HuH-7 (cell line): ENCODE measurements around the gene DSP.

ENCODE experiments used
- DNase-seq: peaks from one replicate; pipeline ENCODE4 v3.0.0; 2011; ENCODE audit warnings: low spot score

DSP gene

GRCh38 chr6:7541175-7542064 lies at the start of gene DSP:
DSP (plus strand) TSS chr6:7541671; CDS start chr6:7541916, 245 bp downstream.
- DNase-seq, result peak; percentile 85

DNA sequence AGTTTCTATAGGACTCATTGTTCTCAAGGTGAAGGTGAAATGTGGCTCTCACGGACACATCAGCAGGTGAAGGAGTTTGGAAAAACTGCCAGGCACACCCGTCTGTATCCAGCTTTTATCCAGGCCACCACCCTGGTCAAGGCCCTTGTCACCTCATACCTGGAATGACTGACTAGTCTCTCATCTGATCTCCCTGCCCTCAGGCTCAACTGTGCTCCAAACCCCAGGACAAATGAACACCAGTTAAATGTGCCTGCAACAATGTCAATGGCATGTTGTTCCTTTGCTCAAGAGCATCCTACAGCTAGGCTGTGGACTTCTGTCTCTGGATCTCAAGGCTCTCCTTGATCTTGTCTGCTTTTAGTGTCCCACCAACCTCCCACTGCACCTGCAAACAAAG lies 47.6 kb upstream of the DSP start:
- DNase-seq, result no peak

- DNase-seq, result no peak
These were observed 46.8 kb upstream of the DSP start for GRCh38 chr6:7494638-7495037.

DNA sequence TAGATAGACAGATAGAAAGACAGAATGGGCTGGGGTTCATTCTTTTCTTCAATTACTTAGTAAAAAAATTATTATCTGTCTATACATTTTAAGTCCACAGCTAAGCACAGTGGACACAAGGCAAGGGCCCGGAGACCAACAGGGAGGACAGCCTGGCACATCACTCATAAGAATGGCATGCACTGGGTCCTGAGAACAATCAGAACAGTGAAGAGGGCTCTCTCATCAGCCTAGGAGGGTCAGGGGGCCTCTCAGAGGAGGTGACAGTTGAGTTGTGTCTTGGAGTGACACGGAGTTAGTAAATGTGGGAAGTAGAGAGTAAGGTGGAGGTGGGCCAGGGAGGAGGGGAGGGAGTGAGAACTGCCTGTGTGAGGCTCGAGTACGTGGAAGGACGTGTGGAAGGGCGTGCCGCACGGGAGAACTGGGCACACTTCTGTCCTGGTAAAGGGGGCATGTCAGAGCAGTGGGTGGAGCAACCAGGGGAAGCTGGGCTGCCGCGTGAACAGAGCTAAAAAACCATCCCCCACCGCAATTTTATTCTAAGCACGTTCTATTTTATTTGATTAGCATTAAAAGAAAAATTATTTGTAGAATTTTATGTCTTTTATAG lies 45.1 kb upstream of the DSP start:
- no peak for DNase-seq

DNA sequence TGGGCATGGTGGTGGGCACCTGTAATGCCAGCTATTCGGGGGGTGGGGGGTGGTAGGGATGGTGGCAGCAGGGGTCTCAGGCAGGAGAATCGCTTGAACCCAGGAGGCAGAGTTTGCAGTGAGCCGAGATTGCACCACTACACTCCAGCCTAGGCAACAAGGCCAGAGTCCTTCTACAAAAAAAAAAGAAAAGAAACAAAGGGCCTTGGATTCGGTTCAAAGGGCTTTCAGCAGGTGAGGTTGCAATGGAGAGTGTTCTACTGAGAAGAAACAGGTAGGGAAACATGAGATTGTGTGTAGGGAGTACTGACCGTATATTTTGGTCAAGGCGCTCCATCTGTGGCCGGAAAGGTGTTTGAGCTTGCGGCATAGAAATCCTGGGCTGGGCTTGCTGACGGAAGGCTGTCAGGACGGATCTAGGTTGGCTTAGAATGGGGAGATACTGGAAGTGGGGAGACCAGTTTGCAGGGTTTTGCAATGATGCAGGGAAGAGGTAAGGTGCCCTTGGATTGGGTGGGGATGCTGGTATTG lies 40.7 kb upstream of the DSP start:
- DNase-seq, result no peak

DNA sequence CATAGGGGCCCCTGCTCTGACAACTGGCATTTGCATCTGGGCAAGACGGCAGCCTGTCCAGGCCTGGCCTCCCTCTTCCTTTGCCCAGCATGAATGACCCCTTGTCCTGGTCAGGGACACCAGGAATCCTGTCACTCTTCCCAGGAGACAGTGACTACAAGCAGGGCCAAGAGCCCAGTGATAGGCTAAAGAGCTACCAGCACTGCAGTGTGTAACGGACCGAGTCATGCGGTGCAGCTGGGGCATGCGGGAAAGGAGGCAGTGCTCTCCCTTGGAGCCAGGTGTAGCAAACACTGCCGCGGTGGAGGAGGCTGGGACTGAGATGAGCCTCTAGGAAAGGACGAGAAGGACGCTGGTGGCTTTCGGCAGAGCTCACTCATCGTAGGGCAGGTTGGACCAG lies 38.7 kb upstream of the DSP start:
- no peak for DNase-seq

DNA sequence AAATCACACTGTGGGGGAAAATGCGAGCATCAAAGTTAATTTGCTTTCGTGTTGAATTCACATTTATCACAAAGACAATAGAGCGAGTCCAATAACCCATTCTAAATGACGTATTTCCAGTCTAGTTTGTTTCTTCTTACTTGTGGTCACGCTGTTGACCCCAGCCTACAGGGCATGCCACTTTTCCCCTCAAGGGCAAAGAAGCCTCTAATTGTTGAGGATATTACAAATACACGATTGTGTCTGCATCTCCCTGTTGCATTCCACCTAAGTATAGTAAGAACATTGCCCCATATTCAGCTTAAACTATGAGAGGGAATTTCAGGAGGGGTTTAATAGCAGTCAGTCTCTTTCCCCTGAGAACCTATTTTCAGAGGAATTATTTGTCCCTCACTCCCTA lies 37.4 kb upstream of the DSP start:
- DNase-seq, result no peak

DNA sequence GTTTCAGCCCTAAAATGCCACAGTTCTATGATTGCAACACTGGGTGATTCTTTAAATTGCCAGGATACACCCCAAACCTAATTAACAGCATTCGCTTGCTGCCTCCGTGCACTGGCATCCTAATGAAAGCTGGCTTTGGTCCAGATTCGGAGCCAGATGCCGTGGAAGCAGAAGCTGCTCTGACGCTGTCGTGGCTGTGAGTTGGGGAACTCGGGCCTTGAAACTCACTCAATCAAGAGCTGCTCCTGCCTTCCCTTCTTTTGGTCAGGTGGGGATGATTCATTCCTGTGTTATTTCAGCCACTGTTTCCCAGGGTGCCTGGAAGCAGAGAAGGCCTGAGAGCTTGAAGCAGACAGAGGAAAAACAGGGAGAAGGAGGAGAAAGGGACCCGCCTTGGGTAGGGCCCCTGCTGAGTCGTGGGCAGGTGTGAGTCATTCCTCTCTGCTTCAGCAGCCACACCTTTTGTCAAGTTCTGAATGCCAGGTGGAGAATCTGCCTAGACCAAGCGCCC lies 36.2 kb upstream of the DSP start:
- DNase-seq, result no peak

DNA sequence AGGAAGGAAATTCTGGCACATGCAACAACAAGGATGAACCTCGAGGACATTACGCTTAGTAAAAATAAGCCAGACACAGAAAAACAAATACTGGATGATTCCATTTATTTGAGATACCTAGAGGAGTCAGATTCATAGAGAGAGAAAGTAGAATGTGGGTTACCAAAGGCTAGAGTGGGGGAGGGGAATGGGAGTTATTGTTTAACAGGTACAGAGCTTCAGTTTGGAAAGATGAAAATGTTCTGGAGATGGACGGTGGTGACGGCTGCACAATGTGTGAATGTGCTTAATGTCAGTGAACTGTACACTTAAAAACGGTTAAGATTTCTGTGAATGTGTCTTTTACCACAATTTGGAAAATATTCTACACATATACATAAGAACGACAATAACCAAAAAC lies 33.9 kb upstream of the DSP start:
- no peak for DNase-seq

GRCh38 chr6:7512320-7512719 lies 29.2 kb upstream of the DSP start:
- DNase-seq, result no peak

DNA sequence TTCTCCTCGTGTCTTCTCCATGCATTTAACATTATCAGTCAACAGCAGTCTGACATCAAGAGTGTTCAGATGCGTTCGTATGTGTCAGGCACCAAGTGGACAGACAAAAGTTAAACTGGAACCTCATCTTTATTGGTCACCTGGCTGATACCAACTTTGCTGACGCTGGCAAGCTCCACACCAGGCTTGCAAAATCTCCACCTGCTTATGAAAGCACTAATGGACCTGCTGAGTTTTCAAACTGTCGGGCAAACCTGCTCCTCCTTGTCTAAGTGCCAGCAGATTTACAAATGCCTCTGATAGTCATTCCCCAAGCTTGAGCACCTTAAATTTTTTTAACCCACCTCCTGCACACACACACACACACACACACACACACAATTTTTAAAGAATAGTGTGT lies 27.9 kb upstream of the DSP start:
- no peak for DNase-seq

GRCh38 chr6:7515363-7515762 lies 26.1 kb upstream of the DSP start:
- DNase-seq, result no peak

DNA sequence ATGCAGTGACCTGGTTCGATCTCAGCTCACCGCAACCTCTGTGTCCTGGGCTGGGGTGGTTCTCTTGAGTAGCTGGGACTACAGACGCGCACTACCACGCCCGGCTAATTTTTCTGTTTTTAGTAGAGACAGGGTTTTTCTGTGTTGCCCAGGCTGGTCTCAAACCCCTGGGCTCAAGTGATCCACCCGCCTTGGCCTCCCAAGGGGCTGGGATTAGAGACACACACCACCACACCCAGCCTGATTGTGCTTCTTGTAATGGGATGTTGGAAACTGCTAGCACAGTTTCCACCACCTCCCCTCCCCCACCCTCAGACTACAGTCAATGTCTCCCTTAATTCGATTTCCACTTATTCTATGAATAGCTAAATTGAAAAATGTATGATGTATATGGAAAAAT lies 22.6 kb upstream of the DSP start:
- DNase-seq, result no peak

- no peak for DNase-seq
These were observed 18.6 kb upstream of the DSP start for GRCh38 chr6:7522873-7523272.

- no peak for DNase-seq
These were observed 17.5 kb upstream of the DSP start for GRCh38 chr6:7523922-7524321.

GRCh38 chr6:7526755-7527154 lies 14.7 kb upstream of the DSP start:
- DNase-seq, result no peak

DNA sequence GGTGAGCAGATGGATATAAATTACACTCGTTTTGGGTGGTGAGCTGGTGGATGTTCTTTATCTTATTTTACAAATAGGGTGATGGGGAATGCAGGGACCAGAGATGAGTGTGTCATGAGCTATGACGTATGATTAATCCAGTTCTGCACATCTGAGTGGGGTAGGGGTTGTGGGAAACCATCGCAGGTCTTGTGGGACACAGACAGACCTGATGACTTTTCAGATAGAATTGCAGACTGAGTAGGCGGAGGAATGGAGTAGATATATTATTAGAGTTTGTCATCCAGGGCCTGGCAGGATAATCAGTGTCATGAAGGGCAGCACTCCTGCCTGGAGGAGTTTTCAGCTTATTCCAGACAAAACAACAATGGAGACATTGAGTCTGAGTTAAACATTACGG lies 12.9 kb upstream of the DSP start:
- no peak for DNase-seq

- no peak for DNase-seq
These were observed 12.3 kb upstream of the DSP start for GRCh38 chr6:7529141-7529540.

DNA sequence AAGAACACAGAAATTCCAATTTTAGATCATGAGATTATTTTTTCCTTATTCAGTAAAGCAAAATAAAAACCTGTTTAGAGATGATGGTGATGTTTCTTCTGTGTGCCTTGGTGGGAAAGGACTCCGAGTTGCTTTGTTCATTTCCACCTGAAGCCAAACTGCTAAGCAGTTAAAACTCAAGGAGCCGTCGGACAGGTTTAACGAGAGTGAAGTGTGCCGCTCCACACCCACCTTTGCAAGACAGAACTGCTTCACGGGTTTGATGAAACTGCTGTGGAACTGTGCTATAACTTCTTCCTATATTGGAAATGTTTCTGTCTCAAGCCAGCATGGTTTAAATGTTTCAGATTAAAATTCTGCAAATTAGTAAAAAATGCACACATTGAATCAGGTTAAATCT lies 9.2 kb upstream of the DSP start:
- DNase-seq, result no peak

- no peak for DNase-seq
These were observed 8.7 kb upstream of the DSP start for GRCh38 chr6:7532821-7533220.

DNA sequence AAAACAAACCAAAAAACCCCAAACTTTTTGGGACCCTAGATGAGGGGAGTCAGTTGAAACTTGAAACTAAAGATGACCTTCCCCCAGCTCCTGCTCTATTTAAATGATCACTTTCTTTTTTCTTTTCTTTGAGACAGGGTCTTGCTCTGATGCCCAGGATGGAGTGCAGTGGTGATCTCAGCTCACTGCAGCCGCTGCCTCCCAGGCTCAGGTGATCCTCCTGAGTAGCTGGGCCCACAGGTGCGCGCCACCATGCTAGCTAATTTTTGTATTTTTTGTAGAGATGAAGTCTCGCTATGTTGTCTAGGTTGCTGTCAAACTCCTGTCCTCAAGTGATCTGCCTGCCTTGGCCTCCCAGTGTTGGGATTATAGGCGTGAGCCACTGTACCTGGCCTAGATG lies 7.3 kb upstream of the DSP start:
- no peak for DNase-seq

- no peak for DNase-seq
These were observed 6.0 kb upstream of the DSP start for GRCh38 chr6:7535498-7535897.

GRCh38 chr6:7537565-7538174 lies 3.8 kb upstream of the DSP start:
- no peak for DNase-seq
